GM18858 (cell line): ENCODE results near the gene TMEM242.

Experiments used
- ATAC-seq: cut with Tn5 transposase; IDR thresholded peaks from one replicate; pipeline ENCODE4 v1.9.1; 2021; ENCODE audit not compliant: unreplicated experiment

TMEM242 gene

GRCh38 chr6:157253699-157254098 lies 69.6 kb downstream of the TMEM242 start:
- no peak for ATAC-seq

- ATAC-seq, result no peak
Observed at GRCh38 chr6:157253017-157253416, 70.3 kb downstream of the TMEM242 start.

DNA sequence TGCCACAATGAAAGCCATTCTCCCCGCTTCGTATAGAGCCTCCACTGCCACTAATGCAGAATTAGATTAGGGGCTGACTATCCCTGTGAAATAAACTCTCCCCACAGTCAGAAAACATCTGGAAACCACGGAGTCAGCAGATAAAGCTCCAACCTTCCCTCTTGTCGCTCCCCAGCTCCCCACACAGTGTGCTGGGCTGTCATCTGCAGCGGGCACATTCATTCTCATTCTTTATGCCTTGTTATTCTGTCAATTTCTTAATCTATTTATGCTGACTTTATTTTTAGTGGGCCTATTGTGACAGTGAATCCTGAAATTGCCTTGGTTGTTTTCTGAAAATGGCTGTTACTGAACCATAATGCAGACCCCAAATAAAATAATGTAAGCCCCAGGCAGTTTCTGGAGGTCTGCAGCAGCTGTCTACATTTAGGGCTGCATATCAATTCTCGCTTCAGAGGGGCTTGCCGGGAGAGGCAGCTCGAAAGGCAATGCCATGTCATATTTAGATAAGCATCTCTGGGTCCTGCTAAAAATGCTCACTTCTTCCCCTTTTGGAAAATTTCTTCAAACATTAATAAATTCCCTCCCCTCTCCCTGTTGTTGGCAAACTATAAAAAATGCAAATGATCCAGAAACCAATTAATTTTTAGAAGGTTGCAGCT lies 71.6 kb downstream of the TMEM242 start:
- ATAC-seq, result no peak

GRCh38 chr6:157249826-157250225 lies 73.5 kb downstream of the TMEM242 start:
- no peak for ATAC-seq

- no peak for ATAC-seq
Observed at GRCh38 chr6:157248264-157248663, 75.1 kb downstream of the TMEM242 start.

- no peak for ATAC-seq
Observed at GRCh38 chr6:157246771-157247484, 76.4 kb downstream of the TMEM242 start.

DNA sequence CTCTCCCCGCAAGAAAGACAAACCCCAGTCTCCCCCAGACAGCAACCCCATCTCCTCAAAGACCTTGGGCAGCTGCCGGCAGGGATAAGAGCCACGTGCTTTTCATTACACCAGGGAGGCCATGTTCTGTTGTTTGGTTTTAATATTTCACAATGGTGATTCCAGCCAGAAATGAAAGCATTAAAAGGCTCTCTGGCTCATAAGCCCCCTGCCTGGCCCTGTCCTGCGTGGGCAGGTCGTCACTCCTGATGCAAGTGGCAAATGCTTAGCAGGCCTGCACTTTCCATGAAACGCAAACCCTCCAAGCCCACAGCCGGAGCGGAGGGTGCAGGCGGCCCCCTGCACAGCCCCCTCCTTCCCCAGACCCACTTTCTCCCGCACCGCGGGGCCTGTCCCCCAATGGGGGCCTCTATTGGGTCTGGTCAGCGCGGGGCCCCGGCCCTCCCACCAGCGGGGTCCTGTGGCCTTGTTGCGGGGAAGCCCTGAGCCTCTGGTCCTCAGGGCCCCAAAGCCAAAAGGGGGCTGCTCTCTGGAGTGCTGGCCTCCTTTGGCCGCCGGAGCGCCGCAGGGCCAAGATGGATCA lies 77.2 kb downstream of the TMEM242 start:
- ATAC-seq, result no peak

DNA sequence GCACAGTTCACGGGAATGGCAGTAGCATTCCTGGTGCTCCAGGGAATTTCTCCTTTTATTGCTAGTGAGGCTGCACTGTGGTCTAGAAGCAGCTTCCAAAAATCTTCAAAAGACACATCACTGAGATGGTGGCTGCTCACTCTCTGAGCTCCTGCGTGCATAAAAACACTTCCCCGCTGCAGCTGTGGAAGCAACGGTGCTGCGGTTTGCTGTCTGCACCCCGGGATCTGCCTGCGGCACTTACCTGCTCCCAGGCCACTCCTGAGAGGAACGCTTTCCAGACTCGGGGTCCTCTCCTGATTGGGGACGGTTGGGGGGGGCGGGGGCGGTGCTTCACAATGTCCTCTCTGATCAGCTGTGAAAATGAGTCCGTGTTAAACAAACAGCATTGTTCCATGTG lies 77.9 kb downstream of the TMEM242 start:
- ATAC-seq, result no peak

DNA sequence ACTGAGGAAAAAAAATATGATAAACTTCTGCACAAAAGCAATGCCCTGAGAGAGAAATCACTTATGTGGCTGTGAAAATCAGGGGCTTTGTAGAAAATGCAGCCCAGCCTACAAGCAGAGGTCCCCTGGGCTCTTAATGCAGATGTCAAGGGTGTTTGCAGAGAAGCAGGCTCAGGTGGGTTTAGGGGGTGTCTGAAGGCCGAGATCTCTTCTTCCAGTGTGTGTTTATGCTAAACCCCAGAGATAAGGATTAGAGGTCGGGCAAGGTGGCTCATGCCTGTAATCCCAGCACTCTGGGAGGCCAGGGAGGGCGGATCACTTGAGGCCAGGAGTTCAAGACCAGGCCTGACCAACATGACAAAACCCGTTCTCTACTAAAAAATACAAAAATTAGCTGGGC lies 78.5 kb downstream of the TMEM242 start:
- ATAC-seq, result no peak

DNA sequence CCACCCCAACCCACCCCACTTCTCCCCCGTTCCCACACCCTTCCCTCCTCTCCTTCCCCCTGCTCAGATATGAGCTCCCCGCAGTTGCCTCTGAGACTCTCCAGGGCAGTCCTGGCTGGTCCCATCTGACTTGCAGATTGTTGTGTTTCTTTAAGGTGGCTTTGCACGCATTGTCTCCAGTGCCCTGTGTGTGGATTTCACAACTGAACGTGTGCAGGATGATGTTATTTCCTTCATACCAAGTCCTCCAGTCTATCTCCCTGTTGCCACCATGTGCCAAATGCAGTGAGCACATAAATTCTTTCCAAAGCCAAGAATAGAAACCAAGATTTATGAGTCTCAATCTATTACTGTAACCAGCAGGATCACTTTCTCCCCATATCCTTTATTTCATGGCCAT lies 79.1 kb downstream of the TMEM242 start:
- no peak for ATAC-seq

DNA sequence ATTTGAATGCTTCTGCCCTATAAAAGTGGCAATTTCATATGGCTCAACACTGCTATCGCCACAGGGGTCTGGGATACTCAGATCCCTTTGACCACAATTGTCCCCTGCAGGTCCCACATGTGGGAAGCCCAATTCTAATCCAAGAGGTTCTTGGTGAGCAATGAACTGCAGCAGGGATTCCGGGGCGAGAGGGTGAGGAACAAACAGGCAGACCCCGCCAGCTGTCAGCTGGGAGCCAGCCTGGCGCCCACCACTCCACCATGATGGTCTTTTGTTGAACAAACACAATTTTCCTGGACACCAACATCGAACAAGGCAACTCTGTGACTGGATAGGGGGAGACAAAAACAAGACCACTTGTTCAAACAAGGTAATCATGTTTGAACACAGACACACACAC lies 80.5 kb downstream of the TMEM242 start:
- no peak for ATAC-seq

GRCh38 chr6:157240960-157241311 lies 82.4 kb downstream of the TMEM242 start:
- no peak for ATAC-seq

DNA sequence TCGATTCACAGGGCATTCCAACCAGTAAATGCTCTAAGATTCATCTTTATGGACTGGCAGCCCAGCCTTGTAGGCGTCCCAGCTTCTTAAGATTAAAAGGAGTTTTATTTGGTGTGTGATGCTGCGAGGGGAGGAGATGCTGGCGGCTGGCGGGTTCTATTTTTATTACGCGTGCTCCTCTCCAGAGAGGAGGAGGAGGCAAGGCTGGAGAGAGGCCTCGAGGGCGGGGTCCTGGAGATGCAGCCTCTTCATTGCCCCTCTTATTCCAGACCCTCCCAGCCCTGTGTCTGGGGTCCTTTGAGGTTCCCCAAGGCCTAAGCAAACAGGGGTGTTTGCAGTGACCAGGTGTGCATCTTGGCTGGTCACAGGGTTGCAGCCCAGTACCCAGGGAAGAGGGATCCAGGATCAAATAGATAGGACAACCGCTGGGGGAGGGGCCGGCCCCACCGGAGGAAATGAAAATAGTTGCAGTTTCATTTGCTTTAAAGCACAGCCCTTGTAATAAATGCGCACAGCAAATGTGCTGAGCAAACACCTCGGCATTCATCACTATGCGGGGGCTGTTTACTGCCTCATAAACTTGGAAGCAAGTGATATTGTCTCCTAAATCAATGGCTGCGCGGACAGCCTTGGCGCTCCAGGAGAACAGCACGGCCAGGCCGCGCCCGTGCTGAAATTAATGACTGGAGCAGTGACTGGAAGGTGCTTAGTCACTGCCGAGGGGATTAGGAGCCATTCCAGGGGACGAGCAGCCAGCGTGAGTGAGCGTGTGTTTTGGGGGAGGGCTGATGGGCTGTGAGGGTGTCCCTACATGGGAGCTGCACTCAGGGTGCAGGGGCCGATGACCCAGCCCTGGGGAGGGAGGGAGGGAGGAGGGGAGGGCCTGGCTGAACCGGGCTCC lies 83.0 kb downstream of the TMEM242 start:
- no peak for ATAC-seq

- ATAC-seq, result no peak
Observed at GRCh38 chr6:157239671-157240058, 83.7 kb downstream of the TMEM242 start.
